Measurements from ENCODE around the gene ISLR2.
"Not testable (repeated sequence)": the region's sequence is repeated elsewhere in the genome, so short reads cannot be mapped to it uniquely, and the experiment has no call there.

Gene ISLR2

DNA sequence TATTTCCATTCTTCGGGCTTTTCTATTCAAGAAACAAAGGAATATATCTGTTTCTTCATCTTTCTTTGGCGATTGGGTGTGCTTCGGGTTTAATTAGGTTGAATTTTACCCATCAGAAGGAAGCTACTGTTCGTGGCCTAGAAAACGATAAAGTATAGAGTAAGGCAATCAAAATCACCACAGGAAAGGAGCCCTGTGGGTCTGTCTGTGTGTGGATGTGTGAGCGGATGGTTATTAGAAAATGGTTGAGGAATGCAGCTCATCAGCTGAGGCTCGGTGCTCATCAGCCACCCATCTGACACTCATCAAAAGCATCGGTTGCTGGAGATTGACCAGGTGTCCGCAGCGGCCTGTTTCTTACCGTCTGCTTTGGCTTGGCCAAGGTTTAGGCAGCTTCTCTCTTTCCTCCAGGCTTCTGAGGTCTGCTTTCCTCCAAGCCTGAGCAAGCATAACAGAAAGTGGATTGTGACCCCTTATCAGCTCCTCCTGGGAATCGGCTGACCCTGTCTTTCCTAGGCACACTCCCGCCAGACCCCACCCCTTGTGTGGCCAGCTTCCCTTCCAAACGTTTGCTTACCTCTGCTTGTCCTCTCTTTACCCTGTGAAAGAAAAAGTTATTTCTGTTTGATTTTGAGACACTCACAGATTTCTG, 25.5 kb downstream of the ISLR2 start:
- no peak overlapping the region for H3K4me3 ChIP-seq (ENCODE audit: low read depth, low read length)
- TF ChIP-seq, protein P1, sequence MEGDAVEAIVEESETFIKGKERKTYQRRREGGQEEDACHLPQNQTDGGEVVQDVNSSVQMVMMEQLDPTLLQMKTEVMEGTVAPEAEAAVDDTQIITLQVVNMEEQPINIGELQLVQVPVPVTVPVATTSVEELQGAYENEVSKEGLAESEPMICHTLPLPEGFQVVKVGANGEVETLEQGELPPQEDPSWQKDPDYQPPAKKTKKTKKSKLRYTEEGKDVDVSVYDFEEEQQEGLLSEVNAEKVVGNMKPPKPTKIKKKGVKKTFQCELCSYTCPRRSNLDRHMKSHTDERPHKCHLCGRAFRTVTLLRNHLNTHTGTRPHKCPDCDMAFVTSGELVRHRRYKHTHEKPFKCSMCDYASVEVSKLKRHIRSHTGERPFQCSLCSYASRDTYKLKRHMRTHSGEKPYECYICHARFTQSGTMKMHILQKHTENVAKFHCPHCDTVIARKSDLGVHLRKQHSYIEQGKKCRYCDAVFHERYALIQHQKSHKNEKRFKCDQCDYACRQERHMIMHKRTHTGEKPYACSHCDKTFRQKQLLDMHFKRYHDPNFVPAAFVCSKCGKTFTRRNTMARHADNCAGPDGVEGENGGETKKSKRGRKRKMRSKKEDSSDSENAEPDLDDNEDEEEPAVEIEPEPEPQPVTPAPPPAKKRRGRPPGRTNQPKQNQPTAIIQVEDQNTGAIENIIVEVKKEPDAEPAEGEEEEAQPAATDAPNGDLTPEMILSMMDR (IDR thresholded peaks at IDR 0.05; ENCODE audit: borderline replicate concordance, insufficient read depth, low read depth, low read length): no peak

DNA sequence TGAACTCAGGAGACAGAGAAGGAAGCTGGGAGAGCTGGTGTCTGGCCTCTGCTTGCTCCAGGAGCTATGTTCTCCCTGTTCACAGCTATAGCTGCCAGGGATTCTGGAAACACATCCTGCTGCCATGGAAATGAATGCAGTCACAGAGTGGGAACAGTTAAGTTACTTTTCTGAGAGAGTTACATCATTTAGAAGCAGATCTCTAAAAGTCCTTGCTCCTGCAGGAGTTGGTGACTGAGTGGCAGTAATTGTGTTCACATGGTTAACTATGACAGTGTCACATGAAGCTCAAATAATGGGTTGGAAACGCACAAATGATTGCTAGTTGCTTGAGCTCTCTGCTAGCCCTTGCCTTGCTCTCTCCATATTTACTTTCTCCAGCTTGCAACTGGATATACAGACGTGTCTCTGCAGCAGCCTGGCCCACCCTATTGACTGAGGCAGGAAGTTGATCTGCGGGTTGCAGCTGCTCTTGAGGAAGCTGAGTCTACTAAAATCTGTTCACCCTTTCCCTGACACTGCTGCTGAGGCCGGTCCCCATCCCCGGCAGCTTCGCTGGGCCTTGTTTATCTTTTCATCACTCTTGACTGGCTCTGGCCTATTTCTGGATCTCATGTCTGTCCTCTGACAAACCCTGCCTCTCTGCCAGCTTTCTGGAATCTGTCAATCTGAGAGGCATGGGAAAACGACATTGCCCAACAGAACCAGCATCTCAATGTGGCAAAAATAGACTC, 26.5 kb downstream of the ISLR2 start:
- TF ChIP-seq, protein P1 (IDR thresholded peaks at IDR 0.05; ENCODE audit: borderline replicate concordance, insufficient read depth, low read depth, low read length): no peak
- no peak overlapping the region for H3K4me3 ChIP-seq (ENCODE audit: low read depth, low read length)

DNA sequence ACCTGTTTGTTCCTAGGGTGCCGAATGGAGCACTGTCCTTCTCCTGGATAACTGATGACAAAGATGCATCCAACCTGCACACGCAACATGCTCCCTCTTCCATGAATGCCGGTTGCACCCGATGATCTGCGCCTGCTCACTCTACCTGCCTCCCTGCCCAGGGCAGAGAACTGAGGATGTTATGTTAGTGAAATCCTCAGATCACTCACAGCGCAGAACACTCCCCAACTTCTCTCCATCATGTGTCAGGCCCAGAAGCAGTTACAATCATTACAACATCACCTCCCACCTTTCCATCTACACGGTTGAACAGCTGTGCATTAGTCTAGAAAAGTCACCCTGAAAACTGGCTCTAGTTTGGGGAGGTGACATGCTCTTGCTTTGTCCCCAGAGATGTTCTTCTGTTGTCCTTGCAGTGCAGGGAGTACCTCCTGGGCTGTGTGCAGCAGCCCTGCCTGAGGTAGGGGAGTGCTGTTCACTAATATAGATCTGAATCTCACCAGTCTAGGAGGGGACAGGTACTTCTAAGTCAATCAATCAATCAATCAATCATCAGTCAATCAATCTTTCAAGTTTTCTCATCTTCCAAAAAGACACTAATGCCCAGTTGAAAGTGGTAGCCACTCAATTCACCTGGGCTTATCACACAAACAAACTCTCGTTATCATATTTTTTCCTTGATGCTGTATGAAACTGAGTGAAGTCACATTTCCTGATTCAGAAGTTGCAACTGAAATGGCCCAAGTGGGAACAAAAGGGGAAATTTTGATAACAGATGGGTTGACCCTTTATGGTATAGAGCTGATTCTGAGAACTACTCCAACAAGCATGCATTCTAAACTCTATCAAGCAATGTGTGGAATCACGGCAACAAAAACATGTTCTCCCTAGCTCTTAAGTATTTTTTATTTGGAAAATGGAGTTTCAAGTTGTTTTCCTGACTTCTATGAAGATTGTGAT, 27.8 kb downstream of the ISLR2 start:
- H3K4me3 ChIP-seq (ENCODE audit: low read depth, low read length): no peak overlapping the region
- TF ChIP-seq, protein P1 (IDR thresholded peaks at IDR 0.05; ENCODE audit: borderline replicate concordance, insufficient read depth, low read depth, low read length): no peak

DNA sequence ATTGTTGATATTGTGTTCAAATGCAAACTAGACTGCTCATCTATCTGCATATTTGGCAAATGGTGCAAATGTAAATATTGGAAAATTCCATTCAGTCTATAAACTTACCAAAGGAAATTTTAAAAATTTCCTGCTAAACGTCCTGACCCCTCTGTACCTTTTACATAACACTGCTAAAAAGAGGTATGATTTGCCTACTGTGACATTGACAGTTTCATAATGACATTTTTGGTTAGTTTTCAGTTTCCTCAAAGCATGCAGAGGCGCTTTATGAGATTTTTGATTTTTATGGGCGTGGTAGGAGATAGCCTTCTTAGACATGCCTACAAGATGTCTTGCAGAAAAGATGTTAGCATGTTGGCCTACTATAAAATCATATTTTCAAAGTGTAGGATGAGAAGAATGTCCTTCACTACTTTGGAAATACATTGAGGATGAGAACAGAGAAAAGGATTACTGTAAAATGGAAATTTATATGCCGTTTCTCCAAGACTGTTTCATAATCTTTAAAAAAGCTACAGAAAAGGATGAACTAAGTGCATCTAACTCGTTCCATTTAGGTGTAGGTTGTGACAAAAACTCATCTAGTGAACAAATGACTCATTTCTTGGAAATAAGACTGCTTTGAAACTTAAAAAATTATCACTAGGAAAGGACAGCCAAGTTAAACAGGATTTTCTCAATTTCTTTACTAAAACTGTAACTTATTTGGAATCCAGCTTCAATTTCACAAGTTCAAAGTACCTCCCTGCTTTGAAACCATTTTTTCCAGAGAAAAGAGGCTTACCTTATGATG, 28.7 kb downstream of the ISLR2 start:
- TF ChIP-seq, protein P1 (IDR thresholded peaks at IDR 0.05; ENCODE audit: borderline replicate concordance, insufficient read depth, low read depth, low read length): no peak
- no peak overlapping the region for H3K4me3 ChIP-seq (ENCODE audit: low read depth, low read length)

DNA sequence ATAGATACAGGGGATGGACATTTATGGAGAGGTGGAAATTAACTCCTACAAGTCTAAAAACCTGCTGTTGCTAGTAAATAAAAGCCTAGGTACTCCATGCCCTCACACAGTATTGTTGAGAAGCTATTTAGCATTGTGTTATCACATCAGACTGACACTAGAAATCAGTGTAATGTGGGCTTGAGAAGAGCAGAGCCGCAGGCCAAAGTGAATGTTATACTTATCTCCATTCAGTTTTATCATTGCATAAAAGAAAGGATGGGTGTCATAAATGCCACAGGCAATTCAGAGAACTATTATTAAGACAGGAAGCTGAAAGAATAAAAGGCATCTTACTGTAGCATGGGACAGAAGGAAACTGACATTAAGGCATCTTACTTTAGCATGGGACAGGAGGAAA, 29.4 kb downstream of the ISLR2 start:
- TF ChIP-seq, protein P1 (IDR thresholded peaks at IDR 0.05; ENCODE audit: borderline replicate concordance, insufficient read depth, low read depth, low read length): no peak
- no peak overlapping the region for H3K4me3 ChIP-seq (ENCODE audit: low read depth, low read length)

DNA sequence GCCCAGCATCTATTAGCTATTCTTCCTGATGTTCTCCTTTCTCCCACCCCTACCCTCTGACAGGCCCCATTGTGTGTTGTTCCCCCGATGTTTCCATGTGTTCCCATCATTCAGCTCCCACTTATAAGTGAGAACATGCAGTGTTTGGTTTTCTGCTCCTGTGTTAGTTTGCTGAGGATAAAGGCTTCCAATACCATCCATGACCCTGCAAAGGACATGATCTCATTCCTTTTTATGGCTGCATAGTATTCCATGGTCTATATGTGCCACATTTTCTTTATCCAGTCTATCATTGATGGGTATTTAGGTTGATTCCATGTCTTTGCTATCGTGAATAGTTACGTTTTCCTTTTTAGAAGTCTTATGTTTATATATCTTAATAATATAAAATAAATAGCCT, 30.0 kb downstream of the ISLR2 start:
- H3K4me3 ChIP-seq (ENCODE audit: low read depth, low read length): not testable (repeated sequence)

DNA sequence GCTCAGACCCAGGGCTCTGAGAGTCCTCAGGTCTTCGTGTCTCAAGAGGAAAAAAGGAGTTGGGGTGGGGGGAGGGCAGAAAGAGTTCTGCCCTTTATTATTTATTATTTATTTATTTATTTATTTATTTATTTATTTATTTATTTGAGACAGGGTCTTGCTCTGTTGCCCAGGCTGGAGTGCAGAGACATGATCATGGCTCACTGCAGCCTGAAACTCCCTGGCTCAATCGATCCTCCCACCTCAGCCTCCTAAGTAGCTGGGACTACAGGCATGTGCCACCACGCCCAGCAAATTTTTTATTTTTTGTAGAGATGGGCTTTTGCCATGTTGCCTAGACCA, 31.8 kb downstream of the ISLR2 start:
- not testable (repeated sequence) for H3K4me3 ChIP-seq (ENCODE audit: low read depth, low read length)
